PC-3 (cell line): Measurements from ENCODE around the gene BAG5.

Experiments used
- EZH2 ChIP-seq: fragments of 300-600 bp; sonication (generic); IDR thresholded peaks from one replicate; pipeline ENCODE4 v1.6.1; 2017; ENCODE audit warnings: antibody characterized with exemption, mild to moderate bottlenecking, low read length; ENCODE audit not compliant: unreplicated experiment
- EZH2phosphoT487 ChIP-seq: fragments of 300-600 bp; sonication (generic); IDR thresholded peaks from 2 replicates; pipeline ENCODE4 v1.6.1; 2018; ENCODE audit warnings: mild to moderate bottlenecking, antibody characterized with exemption, low read length, borderline replicate concordance
- TF ChIP-seq, protein P1 (sequence below): fragments of 300-600 bp; sonication (generic); conservative IDR thresholded peaks from 2 replicates; pipeline ENCODE4 v1.5.1; 2017; ENCODE audit warnings: antibody characterized with exemption, low read depth, mild to moderate bottlenecking, low read length

DNA sequence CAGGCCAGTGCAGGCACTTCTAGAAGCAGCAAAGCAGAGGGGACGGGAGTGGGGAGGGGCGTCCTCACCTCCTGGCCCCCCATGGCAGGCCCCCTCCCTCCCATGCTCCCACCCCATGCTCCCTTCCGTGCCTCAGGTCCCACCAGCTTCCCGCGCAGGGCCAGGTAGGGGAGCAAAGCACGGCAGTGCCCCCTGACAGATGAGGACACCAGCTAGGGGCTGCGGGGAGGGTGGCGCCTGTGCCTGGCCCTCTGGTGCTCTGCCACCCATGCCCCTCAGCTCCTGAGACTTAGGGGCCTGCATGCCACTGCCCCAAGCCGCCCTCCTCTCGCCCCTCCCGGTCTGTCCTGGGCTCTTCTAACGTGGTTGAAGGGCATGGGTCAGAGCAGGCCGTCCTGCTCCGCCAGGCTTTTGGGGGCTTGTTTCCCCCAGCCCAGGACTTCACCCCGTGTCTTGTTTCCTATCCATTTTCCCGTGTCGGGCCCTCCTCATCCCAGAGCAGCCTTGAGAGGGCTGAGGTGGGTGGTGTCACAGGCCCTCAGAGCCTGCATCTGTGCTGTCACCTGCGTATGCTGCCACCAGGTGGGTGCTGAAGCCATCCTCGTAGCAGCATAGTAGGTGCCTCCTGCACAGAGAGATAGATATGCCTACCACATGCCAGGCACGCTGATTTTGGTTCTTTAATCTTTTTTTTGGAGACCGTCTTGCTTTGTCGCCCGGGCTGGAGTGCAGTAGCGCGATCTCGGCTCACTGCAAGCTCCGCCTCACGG is 23.2 kb downstream of the BAG5 start:
- TF ChIP-seq, protein P1, sequence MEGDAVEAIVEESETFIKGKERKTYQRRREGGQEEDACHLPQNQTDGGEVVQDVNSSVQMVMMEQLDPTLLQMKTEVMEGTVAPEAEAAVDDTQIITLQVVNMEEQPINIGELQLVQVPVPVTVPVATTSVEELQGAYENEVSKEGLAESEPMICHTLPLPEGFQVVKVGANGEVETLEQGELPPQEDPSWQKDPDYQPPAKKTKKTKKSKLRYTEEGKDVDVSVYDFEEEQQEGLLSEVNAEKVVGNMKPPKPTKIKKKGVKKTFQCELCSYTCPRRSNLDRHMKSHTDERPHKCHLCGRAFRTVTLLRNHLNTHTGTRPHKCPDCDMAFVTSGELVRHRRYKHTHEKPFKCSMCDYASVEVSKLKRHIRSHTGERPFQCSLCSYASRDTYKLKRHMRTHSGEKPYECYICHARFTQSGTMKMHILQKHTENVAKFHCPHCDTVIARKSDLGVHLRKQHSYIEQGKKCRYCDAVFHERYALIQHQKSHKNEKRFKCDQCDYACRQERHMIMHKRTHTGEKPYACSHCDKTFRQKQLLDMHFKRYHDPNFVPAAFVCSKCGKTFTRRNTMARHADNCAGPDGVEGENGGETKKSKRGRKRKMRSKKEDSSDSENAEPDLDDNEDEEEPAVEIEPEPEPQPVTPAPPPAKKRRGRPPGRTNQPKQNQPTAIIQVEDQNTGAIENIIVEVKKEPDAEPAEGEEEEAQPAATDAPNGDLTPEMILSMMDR = no peak; the same call in 1 of the 2 replicates
- TF ChIP-seq EZH2 = no peak
- TF ChIP-seq EZH2phosphoT487 = no peak
